SIG-M5 treated with dmso at 0.1 percent for 504 hours (cell line): ENCODE measurements around the gene SEC11C.

Experiments
- DNase-seq: peaks from one replicate; lab custom pipeline; 2025; ENCODE audit not compliant: unreplicated experiment; lab: John Stamatoyannopoulos, UW

SEC11C gene

DNA sequence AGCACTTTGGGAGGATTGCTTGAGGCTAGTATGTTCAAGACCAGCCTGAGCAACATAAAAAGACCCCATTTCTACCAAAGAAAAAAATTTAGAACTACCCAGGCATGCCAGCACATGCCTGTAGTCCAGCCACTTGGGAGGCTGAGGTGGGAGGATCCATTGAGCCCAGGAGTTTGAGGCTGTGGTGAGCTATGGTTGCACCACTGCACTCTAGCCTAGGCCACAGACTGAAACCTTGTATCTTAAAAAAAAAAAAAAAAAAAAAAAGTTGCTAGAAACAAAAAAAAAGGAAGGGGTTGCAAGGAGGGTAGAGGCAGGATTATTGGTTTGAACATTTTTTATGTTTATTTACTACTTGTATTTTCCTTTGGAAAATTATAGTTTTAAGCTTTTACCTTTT lies 4.8 kb downstream of the SEC11C start:
- no peak for DNase-seq

DNA sequence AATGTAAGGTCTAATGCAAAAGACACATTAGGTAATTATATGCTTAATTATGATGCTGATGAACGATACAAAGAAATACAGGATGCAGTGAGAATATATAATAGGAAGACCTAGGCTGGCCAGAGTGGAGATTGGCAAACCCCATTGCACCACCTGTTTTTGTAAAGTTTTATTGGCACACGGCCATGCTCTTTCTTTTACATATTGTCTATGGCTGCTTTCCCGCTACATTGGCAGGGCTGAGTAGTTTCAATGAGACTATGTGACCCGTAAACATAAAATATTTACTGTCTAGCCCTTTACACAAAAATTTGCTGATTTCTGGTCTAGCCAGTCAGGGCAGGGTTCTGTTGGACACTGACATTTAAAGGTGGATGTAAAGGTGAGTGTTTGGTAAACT lies 5.4 kb downstream of the SEC11C start:
- DNase-seq: no peak

DNA sequence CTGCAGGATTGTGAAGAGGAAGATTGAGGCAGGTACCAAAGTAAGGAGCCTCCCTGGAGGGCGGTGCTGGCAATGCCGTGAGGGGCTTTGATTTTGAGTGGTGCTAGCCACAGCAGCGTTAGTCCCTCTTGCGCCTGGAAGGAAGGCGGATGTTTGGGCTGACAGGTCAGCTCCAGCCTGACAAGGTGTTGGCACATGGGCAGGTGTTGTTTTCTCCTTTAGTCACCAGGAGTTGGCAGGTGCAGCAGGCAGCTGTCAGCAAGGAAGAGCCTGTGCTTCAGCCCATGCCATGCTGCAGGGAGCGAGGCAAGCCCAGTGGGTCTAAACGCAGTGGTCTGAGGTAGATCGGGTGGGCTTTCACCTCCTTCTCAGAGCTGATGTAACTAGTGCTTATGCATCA lies 8.5 kb downstream of the SEC11C start:
- no peak for DNase-seq

DNA sequence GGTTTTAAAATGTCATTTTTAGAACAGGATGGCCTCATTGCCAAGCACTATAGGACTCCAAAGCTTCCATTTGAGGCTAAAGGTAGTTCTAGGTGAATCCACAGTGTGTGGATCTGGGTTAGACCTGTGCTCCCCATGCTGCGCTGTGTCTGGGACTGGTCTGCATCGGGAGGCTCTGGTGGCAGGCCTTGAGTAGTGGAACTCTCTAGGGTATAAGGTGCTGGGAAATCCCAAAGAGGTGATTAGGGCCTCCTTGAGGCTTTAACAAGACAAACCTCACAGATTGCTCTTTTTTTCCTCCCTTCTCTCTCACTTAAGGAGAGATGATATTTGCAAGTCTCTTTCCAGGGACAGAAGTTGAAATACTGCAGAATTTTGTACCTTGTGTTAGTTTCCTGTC lies 9.3 kb downstream of the SEC11C start:
- no peak for DNase-seq

DNA sequence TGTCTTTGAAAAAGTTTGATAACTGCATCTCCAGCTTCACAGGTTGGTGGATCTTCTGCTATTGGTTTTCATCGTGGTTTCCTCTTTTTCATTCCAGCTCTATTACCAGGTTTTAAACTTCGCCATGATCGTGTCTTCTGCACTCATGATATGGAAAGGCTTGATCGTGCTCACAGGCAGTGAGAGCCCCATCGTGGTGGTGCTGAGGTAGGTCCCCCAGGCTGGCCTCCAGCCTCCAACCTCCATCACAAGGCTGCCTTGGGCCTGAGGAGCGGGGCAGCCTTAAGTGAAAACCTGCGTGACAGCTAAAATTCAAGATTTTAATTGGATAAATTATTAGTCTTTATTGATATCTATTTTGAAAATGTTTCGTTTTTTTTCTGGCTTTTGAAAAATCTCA lies 9.7 kb downstream of the SEC11C start:
- DNase-seq: no peak

DNA sequence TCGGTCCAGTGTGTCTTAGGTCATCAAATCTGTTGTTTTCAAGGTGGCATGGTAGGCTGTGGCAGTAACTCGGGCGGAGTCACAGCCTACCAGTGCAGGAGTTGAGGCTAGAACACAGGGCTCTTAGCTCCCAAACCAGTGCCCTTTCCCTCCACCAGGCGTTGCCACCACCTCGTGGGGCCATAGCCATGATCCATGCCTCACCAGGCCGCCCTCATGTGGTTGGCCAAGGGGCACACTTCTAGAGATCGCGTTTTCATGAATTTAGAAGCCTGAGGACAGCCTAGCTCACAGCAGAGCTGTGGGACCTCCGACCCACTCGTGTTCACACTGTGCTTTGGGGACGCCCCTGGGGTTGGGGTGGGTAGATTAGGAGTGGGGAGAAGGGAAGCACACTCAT lies 10.6 kb downstream of the SEC11C start:
- DNase-seq: no peak

DNA sequence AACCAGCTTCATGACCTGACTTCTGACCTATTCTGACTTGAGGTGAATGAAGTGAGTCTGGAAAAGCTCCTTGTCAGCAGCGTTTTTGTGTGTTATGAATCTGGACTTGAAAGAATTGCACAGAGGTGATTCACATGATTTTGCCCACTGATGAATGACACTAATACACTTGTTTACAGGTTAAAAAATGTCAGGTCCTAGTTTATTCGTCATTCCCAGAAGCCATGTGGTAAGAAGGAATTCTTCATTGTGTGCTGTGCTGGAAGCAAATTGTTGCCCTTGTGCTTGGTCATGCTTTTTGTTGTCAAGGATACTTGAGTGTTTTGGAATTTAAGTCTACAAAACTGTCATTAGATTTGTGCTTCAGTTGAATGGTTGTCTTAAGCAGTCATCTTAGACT lies 15.5 kb downstream of the SEC11C start:
- DNase-seq: no peak

DNA sequence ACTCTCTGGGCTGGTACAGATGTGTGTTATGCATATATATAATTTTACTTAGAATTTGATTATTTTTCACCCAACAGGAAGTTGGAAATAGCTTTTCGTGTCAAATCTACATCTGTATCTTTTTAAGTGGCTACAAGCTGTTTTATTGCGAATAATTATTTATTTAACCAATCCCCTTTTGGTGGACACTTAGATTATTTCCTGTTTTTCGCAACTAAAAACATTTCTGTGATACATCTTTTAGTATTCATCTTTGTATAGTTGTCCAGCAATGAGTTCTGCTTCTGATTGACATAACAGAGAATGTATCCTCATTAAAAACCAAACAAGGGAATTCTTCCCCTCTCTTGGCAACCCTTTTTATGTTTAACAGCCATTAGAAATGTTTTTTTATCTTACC lies 16.6 kb downstream of the SEC11C start:
- DNase-seq: no peak

DNA sequence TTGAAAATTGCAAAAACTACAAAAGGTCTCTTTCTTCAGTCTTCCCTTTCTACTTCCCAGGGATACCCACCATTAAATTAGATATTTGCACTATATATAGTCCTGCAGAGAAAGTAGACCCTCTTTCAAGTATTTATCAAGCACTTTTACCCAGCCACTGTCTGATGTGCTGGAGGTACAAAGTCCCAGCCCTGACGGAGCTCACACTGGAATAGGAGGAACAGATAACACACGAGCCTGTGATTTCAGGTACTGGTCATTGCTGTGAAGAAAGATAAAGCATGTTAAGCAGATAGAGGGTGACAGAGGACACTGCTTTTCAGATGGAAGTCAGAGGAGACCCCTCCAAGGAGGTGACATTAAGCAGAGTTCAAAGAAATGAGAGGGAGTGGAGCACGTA lies 19.6 kb downstream of the SEC11C start:
- no peak for DNase-seq

DNA sequence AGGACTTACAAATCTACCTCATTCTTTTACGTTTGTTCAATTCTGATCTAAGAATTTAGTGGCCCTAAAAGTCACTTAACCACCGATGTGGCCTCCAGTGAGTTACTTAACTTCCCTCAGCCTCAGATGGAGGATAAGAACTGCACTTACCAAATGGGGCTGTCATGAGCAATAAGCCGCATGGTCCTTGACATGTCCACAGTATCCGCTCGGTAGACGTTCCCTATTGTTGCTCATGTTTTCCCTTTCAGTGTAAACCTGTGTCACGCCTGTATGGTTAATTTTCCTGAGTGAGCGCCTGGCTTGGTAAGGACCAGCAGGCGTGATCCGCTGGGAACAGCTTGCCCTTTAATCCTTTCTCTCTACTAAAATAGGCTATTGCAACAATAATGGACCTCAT lies 20.3 kb downstream of the SEC11C start:
- DNase-seq: no peak

DNA sequence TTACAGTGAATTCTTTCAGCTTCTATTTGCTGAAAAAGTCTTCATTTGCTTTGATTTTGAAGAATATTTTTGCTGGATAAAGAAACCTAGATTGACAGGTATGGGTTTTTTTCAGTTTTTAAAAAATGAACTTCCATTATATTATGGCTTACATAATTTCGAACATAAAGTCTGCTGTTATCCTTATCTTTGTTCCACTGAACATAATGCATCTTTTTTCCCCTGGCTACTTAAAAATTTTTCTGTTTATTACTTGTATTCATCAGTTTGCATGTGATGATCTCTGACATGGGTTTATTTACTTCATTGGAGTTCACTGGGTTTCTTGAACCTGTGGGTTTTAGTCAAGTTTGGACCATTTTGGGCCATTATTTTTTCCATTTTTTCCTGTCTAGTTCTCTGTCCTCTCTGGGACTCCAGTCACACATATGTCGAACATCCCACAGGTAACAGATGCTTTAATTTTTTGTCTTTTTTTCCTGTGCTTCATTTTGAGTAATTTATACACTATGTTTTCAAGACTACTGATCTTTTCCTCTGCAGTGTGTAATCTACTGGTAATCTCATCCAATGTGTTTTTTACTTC lies 33.1 kb downstream of the SEC11C start:
- DNase-seq: no peak

DNA sequence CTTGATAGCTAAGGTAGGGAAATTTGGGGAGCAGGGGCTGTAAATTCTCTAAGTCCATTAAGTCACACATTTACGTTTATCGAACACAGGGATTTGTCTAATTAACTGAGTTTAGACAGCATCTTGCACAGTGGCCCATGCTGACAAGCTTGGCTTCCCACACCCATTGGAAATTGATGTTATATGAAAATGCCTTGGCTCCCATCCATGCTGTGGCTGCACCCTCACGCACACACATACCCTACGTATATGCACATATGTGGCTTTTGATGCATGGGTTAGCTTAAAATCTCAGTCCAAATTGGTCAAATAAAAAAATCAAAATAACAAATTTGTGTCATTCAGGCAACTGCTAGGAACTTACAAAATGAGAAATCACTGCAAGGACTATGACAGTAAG lies 37.8 kb downstream of the SEC11C start:
- DNase-seq: no peak

DNA sequence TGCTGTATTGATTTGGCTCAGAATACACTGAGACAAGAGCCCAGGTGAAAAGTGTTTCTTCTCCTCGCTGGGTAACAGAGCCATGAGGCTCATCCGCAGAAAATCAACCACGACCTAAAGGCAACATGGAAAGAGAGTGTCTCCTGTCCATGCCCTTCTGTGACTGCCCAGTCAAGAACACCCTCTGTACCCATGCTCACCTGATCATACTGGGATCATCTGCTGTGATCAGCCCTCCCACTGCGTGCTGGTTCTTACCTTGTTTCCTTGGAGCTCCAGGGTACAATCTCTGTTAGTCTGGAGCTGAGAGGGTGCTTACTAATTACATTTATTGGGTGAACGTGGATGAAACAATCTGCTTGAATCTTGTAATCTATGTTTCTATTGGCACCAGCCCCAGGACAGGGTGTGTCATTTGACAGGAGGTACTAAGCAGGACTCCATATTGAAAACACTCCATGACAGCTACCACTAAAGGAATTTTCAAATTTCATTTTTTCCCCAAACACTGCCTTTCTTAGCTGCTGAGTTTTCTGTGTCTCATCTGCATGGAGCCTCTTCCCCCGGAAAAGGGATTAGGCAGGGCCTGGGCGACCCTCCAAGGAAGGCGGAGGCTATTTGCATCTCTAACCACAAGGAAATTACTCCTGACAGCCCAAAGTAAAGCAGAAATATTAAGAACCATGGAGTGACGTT lies 40.6 kb downstream of the SEC11C start:
- no peak for DNase-seq

DNA sequence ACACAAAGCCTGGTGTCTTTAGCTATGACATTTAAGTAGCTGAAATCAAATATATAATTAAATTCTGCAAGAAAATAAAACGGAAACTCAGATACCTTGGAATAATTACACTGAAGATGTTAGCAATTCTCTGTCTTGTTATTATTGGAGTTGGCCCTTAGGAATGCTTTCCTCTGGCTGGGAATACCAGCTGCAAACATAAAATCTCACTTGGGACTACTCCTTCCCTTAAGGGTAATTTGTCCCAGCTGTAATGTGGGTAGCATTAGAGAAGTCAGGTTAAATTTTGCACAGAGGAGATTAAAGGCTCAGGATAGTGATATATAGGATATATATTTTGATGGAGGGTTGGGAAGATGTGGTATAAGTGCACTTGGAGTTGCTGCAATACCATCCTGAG lies 43.0 kb downstream of the SEC11C start:
- DNase-seq: no peak

DNA sequence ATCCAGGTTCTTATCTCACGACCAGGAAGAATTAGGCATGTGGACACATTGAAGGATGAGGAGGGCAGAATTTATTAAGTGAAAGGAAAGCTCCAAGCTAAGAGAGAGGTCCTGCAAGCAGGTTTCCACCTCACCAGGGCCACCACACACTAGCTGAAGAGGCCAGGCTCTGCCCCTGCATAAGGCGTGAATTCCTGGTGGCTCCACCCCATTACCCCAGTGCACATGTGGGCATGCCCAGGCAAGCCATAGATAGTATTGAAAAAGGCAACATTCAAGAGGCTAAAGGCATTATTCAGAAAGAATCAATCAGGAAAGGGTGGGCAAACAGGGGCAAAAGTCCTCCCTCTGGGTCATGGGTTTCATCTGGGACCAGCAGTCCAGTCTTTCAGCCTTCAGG lies 49.3 kb downstream of the SEC11C start:
- DNase-seq: no peak

DNA sequence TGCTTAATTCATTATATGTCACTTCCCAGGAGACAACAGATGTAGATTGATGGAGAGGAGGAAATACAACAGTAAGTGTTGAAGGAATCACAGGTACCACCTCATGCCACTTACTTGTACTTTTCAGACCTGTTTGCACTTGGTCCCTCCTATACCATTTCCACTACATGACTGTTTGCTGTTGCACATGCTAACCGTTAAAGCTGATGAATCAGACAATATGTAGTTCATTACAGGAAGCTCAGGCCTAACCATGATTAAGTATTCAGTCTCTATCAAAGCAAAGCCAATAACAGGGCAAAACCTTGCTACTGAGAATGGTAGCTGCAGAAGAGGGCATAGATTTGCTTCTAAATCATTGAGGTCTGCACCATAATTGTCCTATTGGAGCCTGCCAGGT lies 50.1 kb downstream of the SEC11C start:
- no peak for DNase-seq

DNA sequence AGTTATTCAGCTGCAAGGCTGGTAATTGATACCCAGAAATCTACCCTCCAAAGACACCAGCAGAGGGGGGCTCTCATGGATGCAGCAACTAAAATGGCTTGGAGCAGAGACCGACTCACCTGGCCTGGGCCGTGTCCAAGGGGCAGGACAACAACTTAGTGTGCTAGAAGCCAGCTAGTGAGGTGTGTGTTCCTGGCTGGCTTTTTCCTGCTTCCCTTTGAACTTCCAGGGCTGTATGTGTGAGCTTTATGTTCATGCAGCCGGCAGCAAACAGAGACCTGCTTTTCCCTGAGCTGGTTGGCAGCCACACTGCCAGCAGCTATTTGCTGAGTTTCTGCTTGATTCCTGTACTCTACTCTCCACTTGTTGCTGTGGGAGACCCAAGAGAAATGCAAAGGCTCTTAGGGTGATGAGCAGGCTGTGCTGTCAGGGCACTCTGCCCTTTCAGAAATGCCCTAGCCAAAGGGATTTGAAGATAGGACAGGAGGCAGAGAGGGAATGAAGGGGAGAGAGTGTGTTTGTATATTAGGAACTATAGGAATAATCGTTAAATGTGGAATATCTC lies 56.6 kb downstream of the SEC11C start:
- DNase-seq: no peak

DNA sequence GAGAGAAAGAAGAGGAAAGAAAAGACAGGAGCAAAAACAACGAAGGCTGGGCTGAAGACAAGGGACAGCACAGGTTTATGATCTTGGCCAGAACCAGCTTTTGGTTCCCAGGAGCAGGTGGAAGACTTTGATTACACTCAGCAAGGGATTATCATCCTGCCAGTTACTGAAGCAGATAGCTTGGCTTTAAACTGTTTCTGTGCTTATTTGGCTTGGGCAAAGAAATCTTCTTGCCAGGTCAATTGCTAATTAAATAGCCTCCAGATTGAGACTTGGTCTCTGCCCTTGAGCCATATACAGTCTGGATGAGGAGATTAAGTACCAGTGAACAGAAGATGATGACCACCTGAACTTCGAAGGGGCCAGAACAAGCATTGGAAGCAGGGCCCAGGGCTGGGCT lies 58.0 kb downstream of the SEC11C start:
- no peak for DNase-seq

DNA sequence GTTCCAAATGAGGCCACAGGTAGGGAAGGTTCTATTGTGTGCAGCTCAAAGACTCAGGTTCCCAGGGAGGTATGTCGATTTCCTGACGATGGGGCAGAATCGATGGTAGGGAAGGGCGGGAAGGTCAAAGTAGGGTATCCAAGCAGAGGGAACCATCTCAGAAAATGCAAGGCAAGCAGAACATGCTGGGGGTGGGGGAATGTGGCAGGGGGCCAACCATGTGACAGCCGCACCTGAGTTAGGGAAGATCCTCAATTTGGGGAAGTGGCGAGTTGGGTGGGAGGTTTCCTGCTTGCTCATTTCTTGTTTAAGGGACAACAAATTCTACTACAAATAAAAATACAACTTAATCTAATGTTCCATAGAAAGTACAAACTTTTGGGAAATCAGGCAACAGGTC lies 58.5 kb downstream of the SEC11C start:
- DNase-seq: no peak

DNA sequence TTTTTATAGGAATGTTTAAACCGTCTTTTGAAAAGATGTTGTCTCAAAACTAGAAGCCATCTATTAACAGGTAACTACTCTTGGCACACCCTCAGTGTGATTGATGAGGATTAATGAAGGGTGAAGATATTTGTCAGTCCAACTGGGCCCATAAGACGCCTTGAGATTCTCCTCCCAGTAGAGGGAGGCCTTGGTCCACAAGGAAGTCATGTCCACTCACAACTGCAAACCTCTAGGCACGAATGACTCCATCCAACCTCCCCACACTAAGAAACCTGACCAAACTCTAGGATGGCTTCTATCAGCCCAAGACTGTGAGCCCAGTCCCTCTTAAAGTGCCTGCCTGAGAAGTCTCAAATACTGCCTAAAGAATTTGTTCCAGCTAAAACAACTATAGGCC lies 61.1 kb downstream of the SEC11C start:
- no peak for DNase-seq

DNA sequence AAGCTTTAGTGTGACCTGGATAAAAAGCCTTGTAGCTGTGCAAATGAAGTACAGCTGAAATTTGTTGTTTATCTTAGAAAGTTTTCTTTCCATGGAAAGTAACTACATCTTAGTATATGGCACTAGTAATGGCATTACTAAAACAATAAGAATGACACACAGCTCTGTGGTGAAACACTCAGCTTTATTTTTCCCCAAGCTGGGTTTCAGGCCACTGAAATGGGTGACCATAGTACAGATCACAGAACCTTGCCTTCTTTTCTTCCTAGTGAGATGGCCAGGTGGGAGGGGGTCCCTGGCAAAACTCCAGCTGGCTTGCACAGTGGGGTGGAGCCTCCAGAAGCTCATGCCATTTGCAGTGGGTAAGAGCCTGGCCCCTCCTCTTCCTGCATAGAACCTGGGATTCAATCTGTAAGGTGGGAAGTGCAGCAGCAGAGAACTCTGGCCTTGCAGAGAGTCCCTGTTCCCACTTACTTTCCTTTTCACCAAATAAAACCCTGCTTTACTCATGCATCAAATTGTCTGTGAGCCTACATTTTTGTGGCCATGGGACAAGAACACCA lies 62.7 kb downstream of the SEC11C start:
- no peak for DNase-seq

DNA sequence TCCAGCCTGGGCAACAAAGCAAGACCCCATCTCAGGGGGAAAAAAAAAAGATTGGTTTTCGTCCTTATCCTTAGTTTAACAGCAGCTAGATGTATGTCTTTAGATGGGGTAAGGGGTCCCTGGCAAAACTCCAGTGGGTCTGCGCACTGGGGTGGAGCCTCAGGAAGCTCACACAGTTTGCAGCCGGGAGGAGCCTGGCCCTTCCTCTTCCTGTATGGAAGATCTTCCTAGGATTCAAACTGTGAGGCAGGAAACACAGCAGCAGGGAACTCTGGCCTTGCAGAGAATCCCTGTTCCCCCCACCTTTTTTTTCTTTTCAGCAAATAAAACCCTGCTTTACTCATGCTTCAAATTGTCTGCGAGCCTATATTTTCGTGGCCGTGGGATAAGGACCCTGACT lies 67.8 kb downstream of the SEC11C start:
- no peak for DNase-seq
